ENCODE results near the gene SMPX.

The SMPX gene

DNA sequence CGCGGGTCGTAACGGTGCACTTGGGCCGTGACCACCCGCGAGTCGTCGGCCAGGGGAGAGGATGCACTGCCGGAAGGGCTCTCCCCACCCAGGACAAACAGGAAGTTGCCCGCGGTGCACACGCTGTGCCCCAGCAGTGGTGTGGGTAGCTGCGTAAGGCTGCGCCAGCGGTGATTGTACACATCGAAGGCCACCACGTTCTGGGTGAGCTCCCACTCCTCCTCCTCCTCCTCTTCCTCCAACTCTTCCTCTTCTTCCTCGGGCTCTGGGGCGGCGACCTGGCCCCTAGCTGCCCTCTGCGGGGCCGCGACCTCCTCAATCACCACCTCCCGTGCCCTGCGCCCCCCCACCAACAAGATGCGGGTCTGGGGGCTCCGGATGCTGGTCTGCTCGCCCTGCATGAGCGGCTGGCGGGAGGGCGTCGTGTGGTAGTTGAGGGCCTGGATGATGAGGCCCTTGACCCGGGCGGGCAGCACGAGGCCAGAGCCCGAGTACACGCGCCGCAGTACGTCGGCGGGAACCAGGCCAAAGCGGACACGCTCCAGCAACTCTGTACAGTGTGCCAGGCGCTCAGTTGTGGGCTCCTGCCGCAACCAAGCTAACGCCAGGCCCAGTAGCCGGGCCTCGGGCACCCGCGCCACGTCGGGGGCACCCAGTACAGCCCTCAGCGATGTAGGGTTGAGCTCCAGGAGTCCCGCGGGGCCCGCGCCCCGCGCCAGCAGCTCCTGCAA lies 101.2 kb downstream of the SMPX start:
- no peak for DNase-seq
